Measurements from ENCODE around the gene NKAIN2. TPM values are rescaled to one million over a fixed set of nuclear protein-coding genes. Genes with fewer than 3 reads are reported as not detected.

The NKAIN2 gene
- total and polyA plus RNA-seq, 12 donors, result 0.07 to 3.0 (median 0.28) TPM; not detected in 1

GRCh38 chr6:124482071-124482491 lies 678.4 kb downstream of the NKAIN2 start:
- no peaks in the 10 kb centered on the region for H3K4me1 ChIP-seq
- no peaks in the 10 kb centered on the region for H3K9me3 ChIP-seq

GRCh38 chr6:124487623-124488431 lies 684.2 kb downstream of the NKAIN2 start:
- no peak for TF ChIP-seq CTCF (IDR thresholded peaks at IDR 0.05)
- Histone ChIP-seq H3K9me3 (no peaks in the 10 kb centered on the region), H3K4me3 (no peak overlapping the region), H3K27me3 (no peaks in the 10 kb centered on the region), H3K4me1 (no peaks in the 10 kb centered on the region), H3K36me3 (no peaks in the 10 kb centered on the region), H3K27ac (no peak overlapping the region)
- intact Hi-C loops (cut with DNase I), result no loop called here
- no peak for DNase-seq
- ATAC-seq, result no peak
- 79 to 85% methylated on average over 4 of the region's 4 CpGs for WGBS, 2 donors

More at GRCh38 chr6:124482071-124482491, 678.4 kb downstream of the NKAIN2 start:
- Histone ChIP-seq H3K4me3 (no peak overlapping the region), H3K36me3 (no peaks in the 10 kb centered on the region), H3K27ac (no peak overlapping the region), H3K27me3 (no peaks in the 10 kb centered on the region)
- 47 to 66% methylated on average over 1 of the region's 1 CpG for WGBS, 2 donors
- intact Hi-C loops (cut with DNase I), result no loop called here
- DNase-seq (no peak), ATAC-seq (no peak)
- TF ChIP-seq CTCF (IDR thresholded peaks at IDR 0.05), result no peak

GRCh38 chr6:124490122-124490521 lies 686.5 kb downstream of the NKAIN2 start:
- no peaks in the 10 kb centered on the region for H3K27me3 ChIP-seq
- H3K27ac ChIP-seq, result no peak overlapping the region
- intact Hi-C loops (cut with DNase I), result no loop called here
- DNase-seq (no peak), ATAC-seq (no peak)
- H3K4me1 ChIP-seq, result no peaks in the 10 kb centered on the region
- H3K9me3 ChIP-seq, result no peaks in the 10 kb centered on the region
- no peak for TF ChIP-seq CTCF (IDR thresholded peaks at IDR 0.05)
- H3K4me3 ChIP-seq, result no peak overlapping the region
- WGBS, 2 donors, result 15 to 19% methylated on average over 1 of the region's 1 CpG
- no peaks in the 10 kb centered on the region for H3K36me3 ChIP-seq

GRCh38 chr6:124493259-124493658 lies 689.6 kb downstream of the NKAIN2 start:
- ATAC-seq (no peak), DNase-seq (no peak)
- Histone ChIP-seq H3K27me3 (no peaks in the 10 kb centered on the region), H3K36me3 (no peaks in the 10 kb centered on the region), H3K4me3 (no peak overlapping the region), H3K4me1 (no peaks in the 10 kb centered on the region), H3K27ac (no peak overlapping the region), H3K9me3 (no peaks in the 10 kb centered on the region)
- no peak for TF ChIP-seq CTCF (IDR thresholded peaks at IDR 0.05)
- intact Hi-C loops (cut with DNase I), result no loop called here
- WGBS, 2 donors, result 55 to 62% methylated on average over 1 of the region's 1 CpG

Data from heart right ventricle (tissue), 16 donors.